Thyroid gland (tissue), 4 donors: ENCODE measurements around the gene EHMT1. TPM values are rescaled to one million over a fixed set of nuclear protein-coding genes. Genes with fewer than 3 reads are reported as not detected.

ENCODE experiments used
- DNase-seq, 2 donors: peaks; one replicate each; pipeline ENCODE4 v3.0.0-alpha.2; 2019
- H3K27ac ChIP-seq, 3 donors: fragments of 200-600 bp; sonication (generic); 1 replicate in 2 of 3; 2 replicates in 1 of 3; pipeline ENCODE4 v1.5.1; 2016 to 2019; ENCODE audit warnings: mild to moderate bottlenecking in 1 of 3, moderate library complexity in 1 of 3
- H3K27me3 ChIP-seq: fragments of 200-600 bp; sonication (generic); one replicate; pipeline ENCODE4 v1.5.1; 2019
- H3K36me3 ChIP-seq, 2 donors: fragments of 200-600 bp; sonication (generic); one replicate each; pipeline ENCODE4 v1.5.1; 2016 to 2019
- H3K4me1 ChIP-seq, 2 donors: fragments of 200-600 bp; sonication (generic); one replicate each; pipeline ENCODE4 v1.5.1; 2017 to 2019
- H3K4me3 ChIP-seq, 3 donors: fragments of 200-600 bp; sonication (generic); replicated peaks in 1 of 3; 1 replicate in 2 of 3; 2 replicates in 1 of 3; pipeline ENCODE4 v1.5.1; 2016; ENCODE audit warnings: mild to moderate bottlenecking in 1 of 3
- H3K9me3 ChIP-seq: fragments of 200-600 bp; sonication (generic); one replicate; pipeline ENCODE4 v1.5.1; 2017
- POLR2A ChIP-seq, 2 donors: fragments of 450-650 bp; IDR thresholded peaks; one replicate each; pipeline ENCODE4 v1.6.1; 2017; ENCODE audit warnings: antibody characterized with exemption in 2 of 2, mild to moderate bottlenecking in 2 of 2, moderate library complexity in 1 of 2
- WGBS, 2 donors: methylation state at CpG; one replicate each; pipeline ENCODE4 v1.1.5; 2017; 5-methylcytosine and 5-hydroxymethylcytosine counted together
- intact Hi-C: fragments of 100-400 bp; cut with DNase I; formaldehyde crosslinking; loops from one replicate; pipeline ENCODE4 v1.15.1; 2023
- total RNA-seq, 4 donors: library from RNA; depleted of rRNA; stranded (reverse); fragments of >200 nt; gene quantifications; one replicate each; pipeline ENCODE4 v1.2.3, GENCODE V29; 2016
- TF ChIP-seq, protein P1 (sequence below), 6 experiments: fragments of 200-600 bp in 3 of 6; fragments of 450-650 bp in 3 of 6; sonication (generic) in 3 of 6; IDR thresholded peaks; one replicate each; pipeline ENCODE4 v1.5.1; 2016 to 2019; ENCODE audit warnings: antibody characterized with exemption in 6 of 6, mild to moderate bottlenecking in 2 of 6, inconsistent platforms in 1 of 6, moderate library complexity in 1 of 6

The EHMT1 gene
- total RNA-seq, 4 donors from 2014 or later = 56.8 to 99.5 (median 94.4) TPM

DNA sequence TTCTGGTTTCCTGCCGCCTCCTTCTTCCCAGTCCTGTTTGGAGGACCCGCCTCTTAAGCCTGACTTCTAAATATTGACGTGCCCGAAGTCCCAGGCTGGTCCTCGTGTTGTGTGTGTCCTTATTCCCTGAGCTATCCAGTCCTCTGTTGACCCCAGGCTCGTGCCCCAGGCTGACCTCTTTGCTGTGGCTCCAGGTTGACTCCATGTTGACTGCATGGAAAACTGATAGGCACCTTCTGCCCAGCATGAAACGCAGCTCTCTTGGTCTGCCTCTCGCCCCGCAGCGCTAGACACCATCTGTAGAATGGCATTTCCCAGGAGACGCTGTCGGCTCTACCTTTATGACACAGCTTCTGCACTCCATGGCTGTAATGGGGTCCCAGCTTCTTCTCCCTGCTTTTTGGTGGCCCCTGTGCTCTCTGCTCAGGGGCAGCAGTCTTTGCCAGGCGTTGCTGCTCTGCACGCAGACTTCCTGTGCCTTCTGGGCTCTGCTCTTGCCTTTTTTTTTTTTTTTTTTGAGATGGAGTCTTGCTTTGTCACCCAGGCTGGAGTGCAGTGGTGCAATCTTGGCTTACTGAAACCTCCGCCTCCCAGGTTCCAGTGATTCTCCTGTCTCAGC is 28.4 kb downstream of the EHMT1 start:
- Histone ChIP-seq H3K4me3 (no peak overlapping the region), H3K9me3 (no peaks in the 10 kb centered on the region), H3K4me1 (peaks cover 0 to 6% of the 10 kb centered on the region in 2 donors), H3K27me3 (no peaks in the 10 kb centered on the region), H3K36me3 (no peaks in the 10 kb centered on the region), H3K27ac (no peak overlapping the region)
- no peak for DNase-seq
- WGBS, 2 donors = 82 to 89% methylated on average over 15 of the region's 15 CpGs
- intact Hi-C loops = no loop called here
- TF ChIP-seq, protein P1, sequence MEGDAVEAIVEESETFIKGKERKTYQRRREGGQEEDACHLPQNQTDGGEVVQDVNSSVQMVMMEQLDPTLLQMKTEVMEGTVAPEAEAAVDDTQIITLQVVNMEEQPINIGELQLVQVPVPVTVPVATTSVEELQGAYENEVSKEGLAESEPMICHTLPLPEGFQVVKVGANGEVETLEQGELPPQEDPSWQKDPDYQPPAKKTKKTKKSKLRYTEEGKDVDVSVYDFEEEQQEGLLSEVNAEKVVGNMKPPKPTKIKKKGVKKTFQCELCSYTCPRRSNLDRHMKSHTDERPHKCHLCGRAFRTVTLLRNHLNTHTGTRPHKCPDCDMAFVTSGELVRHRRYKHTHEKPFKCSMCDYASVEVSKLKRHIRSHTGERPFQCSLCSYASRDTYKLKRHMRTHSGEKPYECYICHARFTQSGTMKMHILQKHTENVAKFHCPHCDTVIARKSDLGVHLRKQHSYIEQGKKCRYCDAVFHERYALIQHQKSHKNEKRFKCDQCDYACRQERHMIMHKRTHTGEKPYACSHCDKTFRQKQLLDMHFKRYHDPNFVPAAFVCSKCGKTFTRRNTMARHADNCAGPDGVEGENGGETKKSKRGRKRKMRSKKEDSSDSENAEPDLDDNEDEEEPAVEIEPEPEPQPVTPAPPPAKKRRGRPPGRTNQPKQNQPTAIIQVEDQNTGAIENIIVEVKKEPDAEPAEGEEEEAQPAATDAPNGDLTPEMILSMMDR (IDR thresholded peaks at IDR 0.05) = no peak
- no peak for TF ChIP-seq POLR2A (IDR thresholded peaks at IDR 0.05)

DNA sequence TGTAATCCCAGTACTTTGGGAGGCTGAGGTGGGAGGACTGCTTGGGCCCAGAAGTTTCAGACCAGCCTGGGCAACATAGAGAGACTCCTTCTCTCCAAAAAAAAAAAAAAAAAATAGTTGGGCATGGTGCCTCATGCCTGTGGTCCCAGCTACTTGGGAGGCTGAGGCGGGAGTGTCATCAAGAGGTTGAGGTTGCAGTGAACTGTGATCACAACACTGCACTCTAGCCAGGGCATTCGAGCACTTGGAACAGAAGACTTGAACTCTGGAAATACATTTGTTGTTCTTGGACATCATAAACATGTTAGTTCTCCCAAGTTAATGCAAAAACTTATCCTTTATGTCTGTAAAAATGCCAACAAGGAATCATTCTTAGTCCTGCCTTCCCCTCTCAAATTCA is 29.6 kb downstream of the EHMT1 start:
- intact Hi-C loops = no loop called here
- H3K27me3 ChIP-seq = no peaks in the 10 kb centered on the region
- H3K4me1 ChIP-seq = peaks cover 0 to 6% of the 10 kb centered on the region in 2 donors
- no peaks in the 10 kb centered on the region for H3K36me3 ChIP-seq
- H3K4me3 ChIP-seq = no peak overlapping the region
- DNase-seq = no peak
- TF ChIP-seq POLR2A (IDR thresholded peaks at IDR 0.05) = no peak
- TF ChIP-seq, protein P1 (IDR thresholded peaks at IDR 0.05) = no peak
- 57 to 61% methylated on average over 2 of the region's 2 CpGs for WGBS, 2 donors
- H3K9me3 ChIP-seq = no peaks in the 10 kb centered on the region
- H3K27ac ChIP-seq = no peak overlapping the region

DNA sequence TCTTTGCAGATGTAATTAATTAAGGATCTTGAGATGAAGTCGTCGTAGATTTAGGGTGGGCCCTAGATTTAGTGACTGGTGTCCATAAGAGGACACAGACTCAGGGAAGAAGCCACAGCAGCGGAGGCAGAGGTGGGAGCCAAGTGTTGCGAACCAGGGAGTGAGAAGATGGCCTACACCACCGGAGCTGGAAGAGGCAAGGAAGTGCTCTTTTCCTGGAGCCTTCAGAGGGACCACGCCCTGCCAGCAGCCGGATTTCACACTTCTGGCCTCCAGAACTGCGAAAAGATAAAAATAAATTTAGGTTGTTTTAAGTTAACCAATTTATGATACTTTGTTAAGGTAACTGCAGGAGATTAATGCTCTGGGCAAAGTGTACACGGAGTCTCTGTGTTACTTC is 30.7 kb downstream of the EHMT1 start:
- TF ChIP-seq, protein P1 (IDR thresholded peaks at IDR 0.05) = no peak
- TF ChIP-seq POLR2A (IDR thresholded peaks at IDR 0.05) = no peak
- intact Hi-C loops = no loop called here
- no peaks in the 10 kb centered on the region for H3K9me3 ChIP-seq
- peaks cover 0 to 6% of the 10 kb centered on the region in 2 donors for H3K4me1 ChIP-seq
- H3K36me3 ChIP-seq = no peaks in the 10 kb centered on the region
- H3K27ac ChIP-seq = no peak overlapping the region
- no peak overlapping the region for H3K4me3 ChIP-seq
- 86 to 88% methylated on average over 9 of the region's 9 CpGs for WGBS, 2 donors
- no peaks in the 10 kb centered on the region for H3K27me3 ChIP-seq
- no peak for DNase-seq

GRCh38 chr9:137650259-137650658 is 31.5 kb downstream of the EHMT1 start:
- Histone ChIP-seq H3K4me3 (no peak overlapping the region), H3K9me3 (no peaks in the 10 kb centered on the region), H3K36me3 (no peaks in the 10 kb centered on the region), H3K27me3 (no peaks in the 10 kb centered on the region), H3K4me1 (peaks cover 0 to 1% of the 10 kb centered on the region in 2 donors), H3K27ac (no peak overlapping the region)
- DNase-seq = no peak
- intact Hi-C loops = no loop called here
- WGBS, 2 donors = 95 to 97% methylated on average over 2 of the region's 2 CpGs
- no peak for TF ChIP-seq POLR2A (IDR thresholded peaks at IDR 0.05)
- TF ChIP-seq, protein P1 (IDR thresholded peaks at IDR 0.05) = no peak

DNA sequence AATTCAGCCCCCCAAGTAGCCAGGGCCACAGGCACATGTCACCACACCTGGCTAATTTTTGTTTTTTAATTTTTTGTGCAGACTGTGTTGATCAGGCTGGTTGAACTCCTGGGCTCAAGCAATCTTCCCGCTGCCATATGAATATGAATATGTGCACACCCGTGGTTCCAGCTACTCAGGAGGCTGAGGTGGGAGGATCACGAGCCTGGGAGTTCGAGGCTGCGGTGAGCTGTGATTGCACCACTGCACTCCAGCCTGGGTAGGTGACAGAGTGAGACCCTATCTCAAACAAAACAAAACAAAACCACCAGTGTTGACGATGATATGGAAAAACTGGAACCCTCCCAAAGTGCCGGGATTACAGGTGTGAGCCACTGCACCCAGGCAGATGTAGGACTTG is 32.0 kb downstream of the EHMT1 start:
- H3K36me3 ChIP-seq = no peaks in the 10 kb centered on the region
- TF ChIP-seq, protein P1 (IDR thresholded peaks at IDR 0.05) = no peak
- TF ChIP-seq POLR2A (IDR thresholded peaks at IDR 0.05) = no peak
- no peaks in the 10 kb centered on the region for H3K9me3 ChIP-seq
- no peak for DNase-seq
- no peaks in the 10 kb centered on the region for H3K27me3 ChIP-seq
- 95 to 98% methylated on average over 7 of the region's 7 CpGs for WGBS, 2 donors
- no peaks in the 10 kb centered on the region for H3K4me1 ChIP-seq
- intact Hi-C loops = no loop called here
- H3K4me3 ChIP-seq = no peak overlapping the region
- no peak overlapping the region for H3K27ac ChIP-seq
